ENCODE measurements around the gene AATF.

AATF gene

DNA sequence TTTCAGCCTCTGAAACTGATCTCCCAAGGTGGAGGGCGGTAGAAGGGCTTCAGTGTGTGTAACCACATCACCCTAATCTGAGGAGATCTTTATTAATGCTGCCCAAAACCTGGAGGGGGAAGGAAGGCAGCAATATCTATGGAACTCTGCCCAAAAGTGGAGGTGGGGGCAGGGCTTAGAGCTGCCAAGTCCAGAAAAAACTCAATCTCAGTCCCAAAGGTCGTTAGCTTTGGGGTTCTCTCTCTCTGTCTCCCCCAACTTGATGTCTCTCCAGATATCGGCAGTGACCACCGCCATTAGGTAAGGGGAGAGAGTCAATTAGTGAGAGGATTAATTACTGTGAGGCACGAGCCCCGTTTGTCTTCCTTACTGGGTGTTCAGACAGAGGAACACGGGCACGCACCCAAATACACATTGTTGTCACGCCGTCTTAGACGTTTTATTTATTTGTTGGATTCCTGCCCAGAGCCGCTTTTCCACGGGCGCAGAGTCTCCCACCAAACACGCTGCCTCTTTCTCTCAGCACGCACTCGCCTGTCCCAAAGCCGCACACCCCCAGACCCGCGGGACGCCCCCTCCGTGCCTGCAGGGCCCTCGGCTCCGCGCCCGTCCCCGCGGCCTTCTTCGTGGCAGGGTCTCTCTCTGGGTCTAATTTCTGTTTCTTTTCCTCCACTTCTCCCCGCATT, 16.9 kb upstream of the AATF start:
- no peak overlapping the region for H4K12ac ChIP-seq (ENCODE audit: low read depth, low read length)
- no peak overlapping the region for H2BK5ac ChIP-seq (ENCODE audit: low read depth, low read length, poor library complexity)
- no peak overlapping the region for H2AFZ ChIP-seq (ENCODE audit: insufficient read depth, low read length, poor library complexity)
- peaks cover 13 to 29% of the 10 kb centered on the region in 2 experiments for H3K4me1 ChIP-seq (ENCODE audit: control insufficient read depth in 1 of 2, insufficient read depth in 2 of 2, low read length in 2 of 2)
- no peak overlapping the region for H2BK12ac ChIP-seq (ENCODE audit: low read length)
- H3K4me3 ChIP-seq (ENCODE audit: low read depth, low read length) = no peak overlapping the region
- H3K27ac ChIP-seq (ENCODE audit: low read depth, low read length) = no peak overlapping the region
- no peak overlapping the region for H4K91ac ChIP-seq (ENCODE audit: low read depth, low read length)
- no peak overlapping the region for H3K18ac ChIP-seq (ENCODE audit: low read length)
- no peaks in the 10 kb centered on the region for H3K79me1 ChIP-seq (ENCODE audit: low read length)
- H3K36me3 ChIP-seq (ENCODE audit: control insufficient read depth in 1 of 2, insufficient read depth in 2 of 2, low read length in 2 of 2) = no peaks in the 10 kb centered on the region
- no peak overlapping the region for H2AK5ac ChIP-seq (ENCODE audit: low read length)
- no CpG with 5 or more reads among the region's 30 CpGs for WGBS (ENCODE audit: extremely low coverage, insufficient coverage, insufficient read length)
- no peak overlapping the region for H3K9ac ChIP-seq (ENCODE audit: low read length)
- no peak overlapping the region for H3K4ac ChIP-seq (ENCODE audit: low read depth, low read length)
- no peak overlapping the region for H3K14ac ChIP-seq (ENCODE audit: low read length)
- no peak overlapping the region for H4K8ac ChIP-seq (ENCODE audit: low read depth, low read length)
- no peaks in the 10 kb centered on the region for H3K79me2 ChIP-seq (ENCODE audit: control insufficient read depth, insufficient read depth, low read length, poor library complexity)
- H3K9me3 ChIP-seq (ENCODE audit: insufficient read depth, low read depth, low read length) = peaks cover 13% of the 10 kb centered on the region
- no peak overlapping the region for H2BK120ac ChIP-seq (ENCODE audit: insufficient read depth, low read length, poor library complexity)
- DNase-seq = no peak
- H3K27me3 ChIP-seq (ENCODE audit: insufficient read depth, low read length) = peaks cover 76% of the 10 kb centered on the region
- no peak overlapping the region for H3K4me2 ChIP-seq (ENCODE audit: low read length)
- H3K23ac ChIP-seq (ENCODE audit: low read length) = no peak overlapping the region

DNA sequence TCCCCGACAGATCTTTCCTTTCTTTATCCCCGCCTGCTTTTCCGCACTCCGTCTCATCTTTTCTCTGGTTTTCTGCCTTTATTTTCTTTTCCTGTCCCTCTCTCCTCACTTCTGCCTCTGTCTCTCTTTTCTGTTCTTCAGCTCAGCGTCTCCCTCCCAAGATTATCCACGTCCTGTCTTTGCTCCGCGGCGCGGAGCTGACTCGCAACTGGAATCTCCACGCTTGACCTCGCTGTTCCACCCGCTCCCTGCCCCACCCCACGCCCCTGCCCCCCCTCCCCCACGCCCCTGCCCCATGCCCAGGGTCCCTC, 16.4 kb upstream of the AATF start:
- H3K36me3 ChIP-seq (ENCODE audit: control insufficient read depth in 1 of 2, insufficient read depth in 2 of 2, low read length in 2 of 2) = no peaks in the 10 kb centered on the region
- H3K14ac ChIP-seq (ENCODE audit: low read length) = no peak overlapping the region
- peaks cover 17 to 31% of the 10 kb centered on the region in 2 experiments for H3K4me1 ChIP-seq (ENCODE audit: control insufficient read depth in 1 of 2, insufficient read depth in 2 of 2, low read length in 2 of 2)
- no peak for DNase-seq
- H3K27ac ChIP-seq (ENCODE audit: low read depth, low read length) = no peak overlapping the region
- no peak overlapping the region for H3K9ac ChIP-seq (ENCODE audit: low read length)
- no peak overlapping the region for H3K23ac ChIP-seq (ENCODE audit: low read length)
- no peak overlapping the region for H3K4me3 ChIP-seq (ENCODE audit: low read depth, low read length)
- no peak overlapping the region for H2BK5ac ChIP-seq (ENCODE audit: low read depth, low read length, poor library complexity)
- H4K8ac ChIP-seq (ENCODE audit: low read depth, low read length) = no peak overlapping the region
- H2BK12ac ChIP-seq (ENCODE audit: low read length) = no peak overlapping the region
- no peak overlapping the region for H2AK5ac ChIP-seq (ENCODE audit: low read length)
- H3K9me3 ChIP-seq (ENCODE audit: insufficient read depth, low read depth, low read length) = peaks cover 15% of the 10 kb centered on the region
- H3K18ac ChIP-seq (ENCODE audit: low read length) = no peak overlapping the region
- no peaks in the 10 kb centered on the region for H3K79me1 ChIP-seq (ENCODE audit: low read length)
- no peak overlapping the region for H3K4me2 ChIP-seq (ENCODE audit: low read length)
- no peak overlapping the region for H3K4ac ChIP-seq (ENCODE audit: low read depth, low read length)
- no peak overlapping the region for H4K91ac ChIP-seq (ENCODE audit: low read depth, low read length)
- no peak overlapping the region for H2AFZ ChIP-seq (ENCODE audit: insufficient read depth, low read length, poor library complexity)
- no peak overlapping the region for H4K12ac ChIP-seq (ENCODE audit: low read depth, low read length)
- no CpG with 5 or more reads among the region's 16 CpGs for WGBS (ENCODE audit: extremely low coverage, insufficient coverage, insufficient read length)
- H3K79me2 ChIP-seq (ENCODE audit: control insufficient read depth, insufficient read depth, low read length, poor library complexity) = no peaks in the 10 kb centered on the region
- no peak overlapping the region for H2BK120ac ChIP-seq (ENCODE audit: insufficient read depth, low read length, poor library complexity)
- peaks cover 81% of the 10 kb centered on the region for H3K27me3 ChIP-seq (ENCODE audit: insufficient read depth, low read length)

DNA sequence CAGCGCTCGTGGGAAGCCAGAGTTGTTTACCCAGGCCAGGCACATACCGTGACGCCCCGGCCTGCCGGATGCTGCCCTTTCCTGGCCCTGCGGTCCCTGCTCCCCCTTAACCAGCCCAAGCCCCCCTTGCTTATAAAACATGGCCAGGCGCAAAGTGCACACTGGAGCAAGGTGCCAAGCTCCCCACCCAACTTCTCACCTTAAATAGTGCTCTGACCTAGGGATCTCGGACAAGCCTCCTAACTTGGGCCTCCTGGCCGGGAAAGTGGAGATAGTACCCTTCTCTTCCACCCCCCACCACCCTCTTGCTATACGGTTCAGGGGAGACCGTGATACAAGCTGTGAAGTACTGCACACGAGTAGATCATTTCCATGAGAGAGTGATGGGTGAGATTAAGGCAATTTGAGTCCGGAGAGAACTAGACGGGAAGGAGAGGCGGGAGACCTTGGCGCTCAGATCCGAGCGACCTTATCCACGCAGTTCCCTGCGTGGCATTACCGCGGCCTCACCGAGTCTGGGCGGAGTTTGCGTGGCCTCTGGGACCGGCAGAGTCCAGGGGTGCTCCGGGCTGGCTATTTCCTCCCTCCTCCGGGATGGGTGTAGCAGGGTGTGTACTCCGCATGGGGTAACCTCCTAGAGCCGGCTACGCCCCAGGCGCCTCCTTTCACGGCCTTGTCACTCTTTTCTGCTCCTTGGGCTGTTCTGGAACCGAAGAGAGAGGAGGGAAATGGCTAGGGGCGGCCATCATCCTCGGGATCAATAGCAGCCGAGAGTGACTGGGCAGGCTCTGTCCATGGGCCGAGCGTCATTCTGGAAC, 15.9 kb upstream of the AATF start:
- Histone ChIP-seq H2BK120ac (ENCODE audit: insufficient read depth, low read length, poor library complexity) (no peak overlapping the region), H3K79me1 (ENCODE audit: low read length) (no peaks in the 10 kb centered on the region), H3K14ac (ENCODE audit: low read length) (no peak overlapping the region), H2BK5ac (ENCODE audit: low read depth, low read length, poor library complexity) (no peak overlapping the region), H3K9ac (ENCODE audit: low read length) (no peak overlapping the region), H3K4me2 (ENCODE audit: low read length) (no peak overlapping the region), H2AK5ac (ENCODE audit: low read length) (no peak overlapping the region), H2BK12ac (ENCODE audit: low read length) (no peak overlapping the region), H3K79me2 (ENCODE audit: control insufficient read depth, insufficient read depth, low read length, poor library complexity) (no peaks in the 10 kb centered on the region), H3K4ac (ENCODE audit: low read depth, low read length) (no peak overlapping the region), H3K23ac (ENCODE audit: low read length) (no peak overlapping the region), H3K18ac (ENCODE audit: low read length) (no peak overlapping the region), H2AFZ (ENCODE audit: insufficient read depth, low read length, poor library complexity) (no peak overlapping the region), H4K91ac (ENCODE audit: low read depth, low read length) (no peak overlapping the region), H3K36me3 (ENCODE audit: control insufficient read depth in 1 of 2, insufficient read depth in 2 of 2, low read length in 2 of 2) (no peaks in the 10 kb centered on the region), H4K12ac (ENCODE audit: low read depth, low read length) (no peak overlapping the region), H3K9me3 (ENCODE audit: insufficient read depth, low read depth, low read length) (peaks cover 15% of the 10 kb centered on the region), H3K27ac (ENCODE audit: low read depth, low read length) (no peak overlapping the region), H3K4me1 (ENCODE audit: control insufficient read depth in 1 of 2, insufficient read depth in 2 of 2, low read length in 2 of 2) (peaks cover 17 to 27% of the 10 kb centered on the region in 2 experiments), H4K8ac (ENCODE audit: low read depth, low read length) (no peak overlapping the region), H3K4me3 (ENCODE audit: low read depth, low read length) (no peak overlapping the region), H3K27me3 (ENCODE audit: insufficient read depth, low read length) (peaks cover 86% of the 10 kb centered on the region)
- WGBS (ENCODE audit: extremely low coverage, insufficient coverage, insufficient read length) = no CpG with 5 or more reads among the region's 40 CpGs
- no peak for DNase-seq

DNA sequence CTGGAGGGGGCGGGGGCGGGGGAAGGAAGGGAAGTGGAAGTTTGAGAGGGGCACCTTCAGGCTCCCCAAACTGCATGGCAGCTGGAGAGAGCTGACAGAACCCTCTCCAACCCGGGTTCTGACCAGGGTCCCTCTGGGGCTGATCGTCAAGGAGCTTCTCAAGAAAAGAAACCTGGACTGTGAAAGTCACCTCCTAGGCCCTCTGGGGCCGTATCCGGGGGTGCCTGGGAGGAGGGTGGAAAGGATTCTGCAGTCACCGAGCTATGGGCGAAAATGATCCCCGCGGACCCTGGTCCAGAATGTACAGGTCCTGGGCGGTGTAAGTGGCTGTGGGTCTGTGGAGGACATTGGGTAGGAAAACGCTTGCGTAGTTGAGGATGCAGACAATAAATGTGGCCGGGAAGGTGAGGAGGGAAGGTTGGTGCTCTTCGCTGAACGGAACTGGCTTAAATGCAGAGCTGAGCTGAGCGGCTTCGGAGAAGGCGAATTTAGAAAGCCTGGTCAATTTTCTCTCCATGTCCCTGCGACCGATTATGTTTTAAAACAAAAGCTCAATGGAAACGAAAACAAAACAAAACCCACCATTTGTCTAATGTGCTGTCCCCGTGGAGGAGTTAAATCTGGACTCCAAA, 15.1 kb upstream of the AATF start:
- no peak overlapping the region for H3K27ac ChIP-seq (ENCODE audit: low read depth, low read length)
- H3K4ac ChIP-seq (ENCODE audit: low read depth, low read length) = no peak overlapping the region
- no peak overlapping the region for H3K14ac ChIP-seq (ENCODE audit: low read length)
- no peak overlapping the region for H2BK5ac ChIP-seq (ENCODE audit: low read depth, low read length, poor library complexity)
- no peak for DNase-seq
- no CpG with 5 or more reads among the region's 23 CpGs for WGBS (ENCODE audit: extremely low coverage, insufficient coverage, insufficient read length)
- no peak overlapping the region for H3K4me3 ChIP-seq (ENCODE audit: low read depth, low read length)
- H2AK5ac ChIP-seq (ENCODE audit: low read length) = no peak overlapping the region
- no peak overlapping the region for H4K8ac ChIP-seq (ENCODE audit: low read depth, low read length)
- no peak overlapping the region for H2AFZ ChIP-seq (ENCODE audit: insufficient read depth, low read length, poor library complexity)
- H3K27me3 ChIP-seq (ENCODE audit: insufficient read depth, low read length) = peaks cover 91% of the 10 kb centered on the region
- no peak overlapping the region for H4K91ac ChIP-seq (ENCODE audit: low read depth, low read length)
- H3K4me2 ChIP-seq (ENCODE audit: low read length) = no peak overlapping the region
- H3K79me1 ChIP-seq (ENCODE audit: low read length) = no peaks in the 10 kb centered on the region
- H3K9me3 ChIP-seq (ENCODE audit: insufficient read depth, low read depth, low read length) = peaks cover 15% of the 10 kb centered on the region
- no peak overlapping the region for H2BK120ac ChIP-seq (ENCODE audit: insufficient read depth, low read length, poor library complexity)
- no peak overlapping the region for H3K18ac ChIP-seq (ENCODE audit: low read length)
- H4K12ac ChIP-seq (ENCODE audit: low read depth, low read length) = no peak overlapping the region
- no peak overlapping the region for H3K9ac ChIP-seq (ENCODE audit: low read length)
- H3K4me1 ChIP-seq (ENCODE audit: control insufficient read depth in 1 of 2, insufficient read depth in 2 of 2, low read length in 2 of 2) = peaks cover 22 to 30% of the 10 kb centered on the region in 2 experiments
- no peak overlapping the region for H2BK12ac ChIP-seq (ENCODE audit: low read length)
- no peak overlapping the region for H3K23ac ChIP-seq (ENCODE audit: low read length)
- H3K36me3 ChIP-seq (ENCODE audit: control insufficient read depth in 1 of 2, insufficient read depth in 2 of 2, low read length in 2 of 2) = no peaks in the 10 kb centered on the region
- H3K79me2 ChIP-seq (ENCODE audit: control insufficient read depth, insufficient read depth, low read length, poor library complexity) = no peaks in the 10 kb centered on the region

All from trophoblast cell (in vitro differentiated cells and primary cell).